Cardiac septum (tissue), 1 donor: ENCODE measurements around the gene RBM6. TPM values are rescaled to one million over a fixed set of nuclear protein-coding genes. Genes with fewer than 3 reads are reported as not detected.
A peak's percentile ranks its signal among the peaks of the same experiment; 100 is the strongest.
"Not testable (repeated sequence)": the region's sequence is repeated elsewhere in the genome, so short reads cannot be mapped to it uniquely, and the experiment has no call there.

Source experiments
- DNase-seq: peaks from one replicate; pipeline ENCODE4 v3.0.0-alpha.2; 2020; ENCODE audit warnings: low spot score
- intact Hi-C: fragments of 100-400 bp; cut with DNase I; formaldehyde crosslinking; loops from one replicate; pipeline ENCODE4 v1.14.0; 2022
- long read RNA-seq: library from polyadenylated mRNA; unstranded; transcript quantifications from one replicate; pipeline ENCODE4 v2.0.0, GENCODE V29; 2021
- total RNA-seq: library from RNA; stranded (reverse); fragmentation: NEBNext Ultra II Directional; extraction: Animal tissue kit (Norgen Biotek cat#: 25700); gene quantifications from one replicate; pipeline ENCODE4 v1.2.1, GENCODE V29; 2021
- donor health status: DM: no; HTN: no; CAD: no.

The RBM6 gene
- 37.9 TPM for total RNA-seq
- long read RNA-seq, full-length matches to known transcripts, result 16 of 39 reads
- long read RNA-seq, partial matches to known transcripts, result 8 of 39 reads
- long read RNA-seq, other reads (novel, unspliced or antisense), result 15 of 39 reads

- intact Hi-C loops, result loop anchor here (1.0 to 10.0 kb wide), 2 partner anchors 11 to 145 kb away; partner anchors contain the start of genes MON1A and RBM5
- DNase-seq, result peak; percentile 99
Observed at GRCh38 chr3:49939858-49940666, at the start of gene RBM6. Gene RBM6 (plus strand): TSS chr3:49940150. CDS start chr3:49962642, 22,492 bp downstream.

- intact Hi-C loops, result no loop called here
- DNase-seq, result no peak
Observed at GRCh38 chr3:49895791-49896190, 44.2 kb upstream of the RBM6 start.

- intact Hi-C loops, result no loop called here
- no peak for DNase-seq
Observed at GRCh38 chr3:49896345-49896744, 43.6 kb upstream of the RBM6 start.

GRCh38 chr3:49898991-49899390 is 41.0 kb upstream of the RBM6 start:
- intact Hi-C loops, result no loop called here
- no peak for DNase-seq

- intact Hi-C loops, result loop anchor here (5.0 to 10.0 kb wide), 2 partner anchors 58 to 365 kb away; no protein-coding TSS in a partner anchor
- DNase-seq, result no peak
Observed at GRCh38 chr3:49899815-49900214, 40.1 kb upstream of the RBM6 start.

GRCh38 chr3:49900491-49901153 is 39.3 kb upstream of the RBM6 start:
- intact Hi-C loops, result loop anchor here (5.0 to 10.0 kb wide), 2 partner anchors 58 to 366 kb away; no protein-coding TSS in a partner anchor
- no peak for DNase-seq

GRCh38 chr3:49901366-49902339 is 38.3 kb upstream of the RBM6 start:
- intact Hi-C loops, result loop anchor here (5.0 to 10.0 kb wide), 2 partner anchors 59 to 367 kb away; no protein-coding TSS in a partner anchor
- DNase-seq, result no peak

GRCh38 chr3:49902511-49903345 is 37.2 kb upstream of the RBM6 start:
- intact Hi-C loops, result loop anchor here (5.0 to 10.0 kb wide), 2 partner anchors 60 to 368 kb away; no protein-coding TSS in a partner anchor
- DNase-seq, result no peak

GRCh38 chr3:49903451-49904424 is 36.2 kb upstream of the RBM6 start, which contains the start of gene MST1R:
Gene MST1R (minus strand): TSS chr3:49903873. CDS start chr3:49903609, 264 bp downstream.
- intact Hi-C loops, result loop anchor here (2.0 to 10.0 kb wide), 3 partner anchors 61 to 369 kb away; partner anchors contain the start of gene INKA1
- DNase-seq, result peak; percentile 89

- intact Hi-C loops, result loop anchor here (2.0 to 10.0 kb wide), 3 partner anchors 62 to 370 kb away; partner anchors contain the start of gene INKA1
Observed at GRCh38 chr3:49904448-49904847, 35.5 kb upstream of the RBM6 start.

GRCh38 chr3:49906073-49906743 is 33.7 kb upstream of the RBM6 start:
- intact Hi-C loops, result loop anchor here (10.0 kb wide), 1 partner anchor 371 kb away; no protein-coding TSS in a partner anchor

More at GRCh38 chr3:49904448-49904847, 35.5 kb upstream of the RBM6 start:
- DNase-seq, result not testable (repeated sequence)

GRCh38 chr3:49908373-49909199 is 31.4 kb upstream of the RBM6 start:
- no peak for DNase-seq
- intact Hi-C loops, result loop anchor here (10.0 kb wide), 1 partner anchor 374 kb away; no protein-coding TSS in a partner anchor

More at GRCh38 chr3:49906073-49906743, 33.7 kb upstream of the RBM6 start:
- no peak for DNase-seq

- intact Hi-C loops, result no loop called here
- DNase-seq, result no peak
Observed at GRCh38 chr3:49910409-49911123, 29.4 kb upstream of the RBM6 start.

- no peak for DNase-seq
- intact Hi-C loops, result no loop called here
Observed at GRCh38 chr3:49911124-49911420, 28.9 kb upstream of the RBM6 start.

GRCh38 chr3:49911611-49912010 is 28.3 kb upstream of the RBM6 start:
- DNase-seq, result no peak
- intact Hi-C loops, result no loop called here
